GM23338 (cell line): ENCODE data around the gene AFF3. TPM values are rescaled to one million over a fixed set of nuclear protein-coding genes. Genes with fewer than 3 reads are reported as not detected.

Experiments
- ATAC-seq: fragments of 200-7000 bp; cut with Tn5 transposase; 3 replicates; pipeline ENCODE4 v1.9.1; 2020
- DNase-seq: peaks from one replicate; pipeline ENCODE4 v3.0.0-alpha.2; 2015; ENCODE audit warnings: low spot score
- H2AFZ ChIP-seq: fragments of 200-600 bp; sonication (generic); 2 replicates; pipeline ENCODE4 v1.8.0; 2016; ENCODE audit warnings: antibody characterized with exemption, mild to moderate bottlenecking, moderate library complexity
- H3F3A ChIP-seq: fragments of 200-600 bp; sonication (generic); replicated peaks from 2 replicates; pipeline ENCODE4 v1.8.0; 2017; ENCODE audit warnings: antibody characterized with exemption, mixed run types, low read depth
- H3K27ac ChIP-seq: fragments of 200-600 bp; sonication (generic); 2 replicates; pipeline ENCODE4 v1.6.1; 2016; ENCODE audit warnings: low read depth
- H3K27me3 ChIP-seq: fragments of 200-600 bp; sonication (generic); 2 replicates; pipeline ENCODE4 v1.8.0; 2016; ENCODE audit warnings: mild to moderate bottlenecking, mixed run types, moderate library complexity; ENCODE audit not compliant: insufficient read depth
- H3K36me3 ChIP-seq: fragments of 200-600 bp; sonication (generic); 2 replicates; pipeline ENCODE4 v1.8.0; 2016; ENCODE audit warnings: mild to moderate bottlenecking; ENCODE audit not compliant: insufficient read depth
- H3K4me1 ChIP-seq: fragments of 200-600 bp; sonication (generic); 2 replicates; pipeline ENCODE4 v1.8.0; 2016; ENCODE audit warnings: mild to moderate bottlenecking, moderate library complexity; ENCODE audit not compliant: insufficient read depth
- H3K4me2 ChIP-seq: fragments of 200-600 bp; sonication (generic); 2 replicates; pipeline ENCODE4 v1.7.1; 2017; ENCODE audit warnings: mixed run types
- H3K4me3 ChIP-seq: fragments of 200-600 bp; sonication (generic); 2 replicates; pipeline ENCODE4 v1.6.1; 2016; ENCODE audit warnings: mixed run types
- H3K79me2 ChIP-seq: fragments of 200-600 bp; sonication (generic); replicated peaks from 2 replicates; pipeline ENCODE4 v1.8.0; 2017; ENCODE audit warnings: mild to moderate bottlenecking; ENCODE audit not compliant: insufficient read depth
- H3K9me2 ChIP-seq: fragments of 200-600 bp; sonication (generic); 2 replicates; pipeline ENCODE4 v1.8.0; 2017; ENCODE audit not compliant: insufficient read depth
- H4K20me1 ChIP-seq: fragments of 200-600 bp; sonication (generic); replicated peaks from 2 replicates; pipeline ENCODE4 v1.8.0; 2017; ENCODE audit warnings: mild to moderate bottlenecking; ENCODE audit not compliant: insufficient read depth
- H3K27ac Mint-ChIP-seq: 2 replicates; pipeline ENCODE4 v1.8.0; 2020; ENCODE audit warnings: inconsistent platforms, mild to moderate bottlenecking, moderate library complexity, mixed read lengths
- H3K27me3 Mint-ChIP-seq: 3 replicates; pipeline ENCODE4 v1.8.0; 2022; ENCODE audit warnings: low read depth, mild to moderate bottlenecking, moderate library complexity, mixed read lengths, inconsistent platforms; ENCODE audit not compliant: insufficient read depth, poor library complexity
- H3K36me3 Mint-ChIP-seq: 3 replicates; pipeline ENCODE4 v1.8.0; 2021; ENCODE audit warnings: low read depth, mild to moderate bottlenecking, inconsistent platforms, moderate library complexity, mixed read lengths
- H3K4me1 Mint-ChIP-seq: 3 replicates; pipeline ENCODE4 v1.8.0; 2020; ENCODE audit warnings: mild to moderate bottlenecking, inconsistent platforms, mixed read lengths
- H3K4me3 Mint-ChIP-seq: 3 replicates; pipeline ENCODE4 v1.8.0; 2021; ENCODE audit warnings: moderate library complexity, mild to moderate bottlenecking, inconsistent platforms, mixed read lengths
- H3K9me3 Mint-ChIP-seq: 3 replicates; pipeline ENCODE4 v1.8.0; 2020; ENCODE audit warnings: moderate library complexity, mild to moderate bottlenecking, inconsistent platforms, mixed read lengths
- CREB1 ChIP-seq: fragments of 250-450 bp; sonication (Bioruptor Pico); IDR thresholded peaks from 2 replicates; pipeline ENCODE4 v1.5.0; 2020; ENCODE audit warnings: low read depth, mild to moderate bottlenecking, moderate library complexity
- EZH2 ChIP-seq: fragments of 200-600 bp; sonication (generic); IDR thresholded peaks from one replicate; pipeline ENCODE4 v1.8.0; 2017; ENCODE audit warnings: antibody characterized with exemption, mild to moderate bottlenecking, low read depth; ENCODE audit not compliant: unreplicated experiment
- EZH2phosphoT487 ChIP-seq: fragments of 200-600 bp; sonication (generic); IDR thresholded peaks from one replicate; pipeline ENCODE4 v1.8.1; 2018; ENCODE audit warnings: antibody characterized with exemption; ENCODE audit not compliant: unreplicated experiment
- NANOG ChIP-seq: IDR thresholded peaks from 2 replicates; pipeline ENCODE4 v1.6.1; 2016; ENCODE audit warnings: antibody characterized with exemption, borderline replicate concordance
- POLR2AphosphoS5 ChIP-seq: IDR thresholded peaks from 2 replicates; pipeline ENCODE4 v1.6.1; 2016; ENCODE audit warnings: antibody characterized with exemption, low read depth
- STAT1 ChIP-seq: IDR thresholded peaks from one replicate; pipeline ENCODE4 v1.6.1; 2016; ENCODE audit warnings: antibody characterized with exemption; ENCODE audit not compliant: unreplicated experiment
- polyA plus RNA-seq: library from polyadenylated mRNA; unstranded; fragments of >200 nt; fragmentation: Nextera tagmentation; extraction: Ambion mirVana; gene quantifications from 2 replicates; pipeline ENCODE4 v1.2.1, GENCODE V29; 2016
- total RNA-seq: library from RNA; depleted of rRNA; stranded (reverse); fragments of >200 nt; shearing (Covaris generic); gene quantifications from 2 replicates; pipeline ENCODE4 v1.2.3, GENCODE V29; 2014
- TF ChIP-seq, protein P1 (sequence below): IDR thresholded peaks from one replicate; pipeline ENCODE4 v1.6.1; 2018; ENCODE audit warnings: antibody characterized with exemption; ENCODE audit not compliant: unreplicated experiment
- TF ChIP-seq, protein P2 (sequence below): IDR thresholded peaks from 2 replicates; pipeline ENCODE4 v1.6.1; 2016; ENCODE audit warnings: antibody characterized with exemption

The AFF3 gene
- total and polyA plus RNA-seq, 2 experiments from 2014 or later: 0.73 to 1.4 TPM

DNA sequence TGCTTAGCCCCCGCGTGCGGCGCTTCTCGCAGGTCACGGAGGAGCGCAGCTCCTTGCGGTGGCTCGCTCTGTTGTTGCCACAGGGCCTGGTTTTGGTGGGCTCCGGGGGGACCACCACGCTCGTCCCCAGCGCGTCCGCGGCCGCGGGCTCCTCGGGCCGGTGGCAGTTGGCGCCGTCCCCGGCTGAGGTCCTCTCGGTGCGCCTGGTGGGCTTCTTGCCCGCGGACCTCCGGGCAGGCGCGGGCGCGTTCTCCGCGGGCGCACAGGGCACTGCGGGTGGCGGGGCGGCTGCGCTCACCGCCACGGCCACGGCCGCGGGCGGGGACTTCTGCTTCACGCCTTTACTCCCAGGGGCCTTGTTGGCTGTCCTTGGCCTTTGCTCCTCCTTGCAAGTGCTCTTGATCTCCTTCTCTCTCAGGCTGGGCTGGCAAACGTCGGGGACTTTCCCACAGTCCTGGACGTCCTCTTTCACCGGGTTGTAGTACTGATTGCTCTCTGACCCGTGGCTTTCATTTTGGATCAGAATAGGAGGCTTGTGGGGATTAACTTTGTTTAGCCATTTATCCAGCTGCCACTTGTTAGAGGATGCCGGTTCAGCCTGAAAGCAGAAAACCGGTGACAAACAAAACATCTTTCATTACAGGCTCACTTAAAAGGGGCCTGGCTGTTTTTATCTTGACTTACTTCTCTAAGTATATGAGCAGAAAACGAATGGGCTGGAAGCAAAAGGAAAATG, 548.5 kb downstream of the AFF3 start:
- no peak for TF ChIP-seq STAT1
- no peak for TF ChIP-seq EZH2phosphoT487
- no peak for TF ChIP-seq POLR2AphosphoS5
- no peak for TF ChIP-seq CREB1
- TF ChIP-seq, protein P1, sequence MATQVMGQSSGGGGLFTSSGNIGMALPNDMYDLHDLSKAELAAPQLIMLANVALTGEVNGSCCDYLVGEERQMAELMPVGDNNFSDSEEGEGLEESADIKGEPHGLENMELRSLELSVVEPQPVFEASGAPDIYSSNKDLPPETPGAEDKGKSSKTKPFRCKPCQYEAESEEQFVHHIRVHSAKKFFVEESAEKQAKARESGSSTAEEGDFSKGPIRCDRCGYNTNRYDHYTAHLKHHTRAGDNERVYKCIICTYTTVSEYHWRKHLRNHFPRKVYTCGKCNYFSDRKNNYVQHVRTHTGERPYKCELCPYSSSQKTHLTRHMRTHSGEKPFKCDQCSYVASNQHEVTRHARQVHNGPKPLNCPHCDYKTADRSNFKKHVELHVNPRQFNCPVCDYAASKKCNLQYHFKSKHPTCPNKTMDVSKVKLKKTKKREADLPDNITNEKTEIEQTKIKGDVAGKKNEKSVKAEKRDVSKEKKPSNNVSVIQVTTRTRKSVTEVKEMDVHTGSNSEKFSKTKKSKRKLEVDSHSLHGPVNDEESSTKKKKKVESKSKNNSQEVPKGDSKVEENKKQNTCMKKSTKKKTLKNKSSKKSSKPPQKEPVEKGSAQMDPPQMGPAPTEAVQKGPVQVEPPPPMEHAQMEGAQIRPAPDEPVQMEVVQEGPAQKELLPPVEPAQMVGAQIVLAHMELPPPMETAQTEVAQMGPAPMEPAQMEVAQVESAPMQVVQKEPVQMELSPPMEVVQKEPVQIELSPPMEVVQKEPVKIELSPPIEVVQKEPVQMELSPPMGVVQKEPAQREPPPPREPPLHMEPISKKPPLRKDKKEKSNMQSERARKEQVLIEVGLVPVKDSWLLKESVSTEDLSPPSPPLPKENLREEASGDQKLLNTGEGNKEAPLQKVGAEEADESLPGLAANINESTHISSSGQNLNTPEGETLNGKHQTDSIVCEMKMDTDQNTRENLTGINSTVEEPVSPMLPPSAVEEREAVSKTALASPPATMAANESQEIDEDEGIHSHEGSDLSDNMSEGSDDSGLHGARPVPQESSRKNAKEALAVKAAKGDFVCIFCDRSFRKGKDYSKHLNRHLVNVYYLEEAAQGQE: no peak
- H3K36me3 ChIP-seq: no peaks in the 10 kb centered on the region
- H3K4me1 ChIP-seq: no peaks in the 10 kb centered on the region
- H3K4me2 ChIP-seq: no peak overlapping the region
- no peaks in the 10 kb centered on the region for H3K4me1 Mint-ChIP-seq
- no peaks in the 10 kb centered on the region for H3K27me3 ChIP-seq
- H3K4me3 Mint-ChIP-seq: no peak overlapping the region
- no peaks in the 10 kb centered on the region for H3K36me3 Mint-ChIP-seq
- DNase-seq (no peak), ATAC-seq (no peak)
- no peaks in the 10 kb centered on the region for H3K9me3 Mint-ChIP-seq
- H3F3A ChIP-seq: no peaks in the 10 kb centered on the region
- H3K9me2 ChIP-seq: no peaks in the 10 kb centered on the region
- no peak overlapping the region for H3K27ac Mint-ChIP-seq
- H4K20me1 ChIP-seq: no peaks in the 10 kb centered on the region
- H3K4me3 ChIP-seq: no peak overlapping the region
- H3K27ac ChIP-seq: no peak overlapping the region
- no peaks in the 10 kb centered on the region for H3K79me2 ChIP-seq
- peaks cover 2% of the 10 kb centered on the region for H3K27me3 Mint-ChIP-seq
- no peak overlapping the region for H2AFZ ChIP-seq

DNA sequence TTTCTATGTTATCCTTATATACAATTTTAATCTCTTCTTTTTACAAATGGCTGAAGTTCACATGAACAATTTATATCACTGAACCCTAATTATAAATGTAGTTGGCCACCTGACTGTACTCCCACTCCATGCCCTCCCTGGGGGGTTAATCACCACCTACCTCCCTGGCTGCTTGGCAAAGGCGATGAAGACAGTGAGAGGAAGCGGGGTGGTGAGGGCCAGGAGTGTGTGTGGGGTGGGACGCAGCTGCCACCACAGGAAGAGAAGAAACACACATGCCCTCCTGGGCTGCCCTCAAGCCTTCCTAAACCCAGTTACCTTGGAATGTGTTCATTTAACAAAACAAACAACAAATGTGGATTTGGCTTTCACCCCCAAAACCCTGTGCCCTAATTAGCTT, 565.6 kb downstream of the AFF3 start:
- Mint-ChIP-seq H3K4me3 (no peak overlapping the region), H3K36me3 (no peaks in the 10 kb centered on the region), H3K27ac (no peak overlapping the region), H3K9me3 (no peaks in the 10 kb centered on the region), H3K27me3 (no peaks in the 10 kb centered on the region), H3K4me1 (peaks cover 18% of the 10 kb centered on the region)
- H3K4me3 ChIP-seq: no peak overlapping the region
- no peak overlapping the region for H2AFZ ChIP-seq
- no peaks in the 10 kb centered on the region for H3K27me3 ChIP-seq
- no peaks in the 10 kb centered on the region for H3F3A ChIP-seq
- no peak for DNase-seq
- no peak for ATAC-seq
- TF ChIP-seq EZH2phosphoT487 (no peak), EZH2 (no peak), NANOG (no peak)
- TF ChIP-seq, protein P1: no peak
- TF ChIP-seq, protein P2, sequence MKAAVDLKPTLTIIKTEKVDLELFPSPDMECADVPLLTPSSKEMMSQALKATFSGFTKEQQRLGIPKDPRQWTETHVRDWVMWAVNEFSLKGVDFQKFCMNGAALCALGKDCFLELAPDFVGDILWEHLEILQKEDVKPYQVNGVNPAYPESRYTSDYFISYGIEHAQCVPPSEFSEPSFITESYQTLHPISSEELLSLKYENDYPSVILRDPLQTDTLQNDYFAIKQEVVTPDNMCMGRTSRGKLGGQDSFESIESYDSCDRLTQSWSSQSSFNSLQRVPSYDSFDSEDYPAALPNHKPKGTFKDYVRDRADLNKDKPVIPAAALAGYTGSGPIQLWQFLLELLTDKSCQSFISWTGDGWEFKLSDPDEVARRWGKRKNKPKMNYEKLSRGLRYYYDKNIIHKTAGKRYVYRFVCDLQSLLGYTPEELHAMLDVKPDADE: no peak
- no peaks in the 10 kb centered on the region for H3K9me2 ChIP-seq
- no peak overlapping the region for H3K27ac ChIP-seq
- no peaks in the 10 kb centered on the region for H4K20me1 ChIP-seq
- H3K4me2 ChIP-seq: no peak overlapping the region
- H3K4me1 ChIP-seq: peaks cover 8% of the 10 kb centered on the region
- H3K36me3 ChIP-seq: no peaks in the 10 kb centered on the region
- H3K79me2 ChIP-seq: no peaks in the 10 kb centered on the region
